Activated gamma-delta T cell treated with anti-CD3 and anti-CD28 coated beads, Interleukin-2, amount 50 U/mL, for 16 hours (primary cell): ENCODE measurements around the gene MKNK1.

ENCODE experiments used
- DNase-seq: peaks from one replicate; pipeline ENCODE4 v3.0.0-alpha.2; 2020; ENCODE audit warnings: low read depth

MKNK1 gene

DNA sequence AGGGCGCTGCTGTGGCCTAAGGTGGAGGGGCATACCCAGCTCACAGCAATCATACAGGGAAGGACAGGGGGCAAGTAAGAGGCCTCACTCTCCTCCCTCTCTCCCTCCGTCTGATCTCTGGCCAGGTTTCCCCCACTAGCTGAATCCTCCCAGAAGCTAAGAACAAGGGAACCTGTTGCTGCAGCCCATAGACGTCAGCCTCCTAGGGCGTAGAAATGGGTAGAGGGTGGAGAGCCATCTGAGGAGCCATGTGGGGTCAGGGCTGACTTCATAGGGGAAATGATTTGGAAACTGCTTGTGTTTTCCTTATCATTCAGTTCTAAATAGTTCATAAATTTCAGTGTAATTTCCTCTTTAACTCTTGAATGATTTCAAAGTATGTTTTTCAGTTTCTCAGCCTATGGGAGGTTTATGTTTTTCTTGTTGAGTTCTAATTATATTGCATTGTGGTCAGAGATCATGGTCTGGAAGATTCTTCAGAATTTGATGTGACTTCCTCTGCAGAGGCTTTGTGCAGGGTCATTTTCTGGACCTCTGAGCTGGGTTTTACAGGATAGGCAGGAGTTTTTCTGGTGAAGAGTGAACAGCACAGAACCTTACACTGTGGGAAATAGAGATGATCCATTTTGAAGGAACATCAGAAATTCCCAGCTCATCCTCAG, 14.8 kb upstream of the MKNK1 start:
- DNase-seq, result no peak

- DNase-seq, result no peak
Measured at GRCh38 chr1:46617833-46618232, 13.8 kb upstream of the MKNK1 start.

GRCh38 chr1:46617108-46617800, 13.2 kb upstream of the MKNK1 start:
- no peak for DNase-seq

DNA sequence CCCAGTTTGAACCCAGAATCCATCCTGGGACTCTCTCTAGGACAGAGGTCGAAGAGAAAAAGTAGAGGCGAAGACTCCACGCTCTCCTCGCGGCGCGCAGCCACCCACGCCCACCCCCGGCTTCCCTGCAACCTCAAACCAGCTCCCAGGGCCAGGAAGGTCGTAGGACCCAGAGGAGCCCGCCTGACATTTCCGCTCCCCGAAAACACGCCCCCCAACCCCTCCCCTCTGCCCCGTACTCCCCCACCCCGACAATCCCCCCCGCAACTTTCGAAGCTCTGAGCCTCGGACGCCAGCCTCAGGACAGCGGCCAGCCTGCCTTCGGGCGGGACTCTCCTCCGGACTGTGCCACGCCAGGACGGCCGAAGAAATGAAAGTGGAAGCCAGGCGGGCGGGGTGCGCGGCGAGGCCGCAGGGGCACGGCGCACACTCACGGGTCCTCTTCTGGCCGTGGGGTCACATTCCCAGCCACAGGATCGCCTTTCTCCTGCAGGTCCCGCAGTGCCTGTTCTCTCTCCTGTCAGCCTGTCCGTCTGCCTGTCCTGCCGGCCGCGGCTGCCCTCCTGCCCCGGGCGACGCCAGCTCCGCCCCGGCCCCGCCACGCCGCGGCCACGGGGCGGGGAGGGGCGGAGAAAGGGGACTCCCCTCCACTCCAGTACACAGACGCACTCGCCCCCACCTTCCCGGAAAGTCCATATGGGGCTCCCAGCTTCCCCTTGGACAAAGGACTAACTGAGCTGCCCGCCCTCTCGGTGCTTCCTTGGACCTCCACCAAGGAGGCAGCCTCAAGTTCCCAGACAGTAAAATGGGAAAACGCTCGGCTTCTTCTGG, 12.4 kb upstream of the MKNK1 start, which contains the start of gene MOB3C:
TSS of gene MOB3C (minus strand) at position 535 of the 831 bp plus-strand sequence. CDS start 3,490 bp downstream, outside the sequence.
- peak; percentile 59 for DNase-seq

GRCh38 chr1:46615735-46616134, 11.7 kb upstream of the MKNK1 start:
- no peak for DNase-seq

- DNase-seq, result no peak
Measured at GRCh38 chr1:46615088-46615487, 11.0 kb upstream of the MKNK1 start.

GRCh38 chr1:46614604-46614984, 10.5 kb upstream of the MKNK1 start:
- DNase-seq, result no peak

GRCh38 chr1:46613661-46614603, 9.9 kb upstream of the MKNK1 start:
- no peak for DNase-seq

GRCh38 chr1:46612937-46613660, 9.0 kb upstream of the MKNK1 start:
- DNase-seq, result no peak

- DNase-seq, result no peak
Measured at GRCh38 chr1:46611691-46612221, 7.7 kb upstream of the MKNK1 start.

DNA sequence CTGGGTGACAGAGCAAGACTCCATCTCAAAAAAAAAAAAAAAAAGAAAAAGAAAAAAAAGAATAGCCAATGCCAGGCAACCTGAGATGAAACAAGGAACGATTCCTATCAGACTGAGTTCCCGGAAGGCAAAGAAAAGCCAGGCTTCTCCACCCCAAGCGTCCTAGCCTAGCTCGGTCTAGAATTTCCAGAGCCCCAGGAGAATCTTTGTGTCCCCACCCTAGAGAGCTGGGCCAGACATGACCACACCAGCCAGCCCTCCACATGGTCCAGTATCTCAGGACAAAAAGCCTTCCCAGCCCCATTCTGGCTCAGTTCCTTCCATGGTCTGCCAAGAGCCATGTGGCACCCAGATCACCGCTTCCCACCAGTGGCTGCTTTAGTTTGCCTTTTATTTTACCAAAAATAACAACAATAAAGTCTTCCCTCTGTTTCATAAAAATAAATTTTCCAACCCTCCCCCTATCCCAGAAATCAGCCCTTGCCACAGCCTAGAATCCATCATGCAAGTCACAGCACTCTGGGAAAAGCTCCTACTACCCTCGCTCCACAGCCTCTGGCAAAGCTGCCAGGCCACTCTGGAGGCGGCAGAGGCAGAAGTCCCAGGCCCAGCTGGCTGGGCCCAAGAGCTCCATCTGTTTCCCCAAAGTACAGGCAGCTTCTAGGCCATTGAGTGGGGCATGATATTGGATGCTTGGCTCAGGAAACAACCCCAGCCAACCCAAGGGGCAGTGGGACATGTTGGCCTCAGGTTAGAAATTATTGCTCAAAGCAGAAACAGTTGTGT, 3.5 kb upstream of the MKNK1 start:
- DNase-seq, result no peak

DNA sequence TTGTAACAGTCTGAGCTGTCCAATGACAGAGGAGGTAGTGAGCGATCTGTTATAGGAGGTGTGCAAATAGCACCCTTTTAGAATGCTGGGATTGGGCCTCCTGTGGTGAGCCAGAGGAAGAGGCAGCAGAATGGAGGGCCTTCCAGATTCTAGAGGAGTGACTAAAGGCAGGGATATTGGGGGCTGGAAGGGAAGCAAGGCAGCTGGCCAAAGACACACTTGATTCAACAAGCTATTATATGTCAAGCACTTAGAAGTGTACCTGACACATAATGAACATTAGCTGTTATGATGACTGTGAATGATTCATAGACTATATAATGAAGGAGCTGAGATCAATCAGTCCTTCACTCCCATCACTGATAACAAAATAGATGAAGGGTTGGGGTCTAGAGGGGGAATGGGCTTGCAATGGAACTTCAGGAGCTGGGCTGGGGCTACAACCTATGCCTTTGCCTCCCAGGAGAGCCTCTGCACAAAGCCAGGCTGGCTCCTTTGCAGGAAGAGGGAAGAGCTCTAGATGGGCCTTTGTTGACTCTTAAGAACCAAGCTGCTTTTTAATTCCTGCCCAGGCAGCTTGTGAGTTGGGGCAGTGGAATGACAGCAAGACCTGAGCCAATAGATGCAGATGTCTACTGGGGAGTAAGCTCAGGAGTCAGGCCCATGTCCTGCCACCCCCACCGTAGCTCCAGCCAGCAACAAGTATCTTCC, 2.3 kb upstream of the MKNK1 start:
- no peak for DNase-seq

GRCh38 chr1:46605232-46605631, 1.2 kb upstream of the MKNK1 start:
- peak; percentile 25 for DNase-seq

GRCh38 chr1:46603481-46603857, 599 bp downstream of the MKNK1 start:
- no peak for DNase-seq

DNA sequence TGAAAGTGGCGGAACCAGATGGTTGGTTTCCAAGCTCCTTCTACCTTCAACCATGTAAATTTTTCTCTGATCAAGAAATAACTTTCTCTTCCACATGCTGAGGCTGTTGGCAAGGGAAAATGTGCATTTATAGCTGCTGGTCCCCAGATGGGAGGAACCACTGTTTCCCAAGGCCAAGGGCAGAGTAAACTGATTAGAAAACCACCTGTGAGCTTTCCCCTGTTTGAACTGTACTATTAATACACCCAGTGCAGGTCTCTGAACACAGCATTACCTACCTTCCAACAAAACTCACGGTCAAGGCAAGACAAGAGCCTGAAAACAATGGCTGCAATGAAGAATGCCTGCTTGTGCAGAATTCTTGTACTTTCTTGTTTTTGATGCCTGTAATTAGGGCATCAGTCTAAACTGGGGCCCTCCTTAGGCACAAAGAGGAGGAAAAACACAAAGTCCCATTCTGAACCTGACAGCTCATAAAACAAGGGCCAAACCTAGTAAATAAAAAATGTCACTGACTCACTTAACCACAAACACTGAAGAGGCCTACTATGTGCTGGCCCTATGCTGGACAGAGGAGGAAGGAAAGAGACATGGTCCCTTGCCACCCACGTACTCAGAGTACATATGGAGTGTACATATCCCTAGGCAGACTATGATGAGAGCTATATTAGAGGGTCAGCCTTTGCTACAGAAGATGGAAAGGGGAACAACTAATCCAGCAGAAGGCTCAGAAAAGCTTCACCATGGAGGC, 2.6 kb downstream of the MKNK1 start:
- no peak for DNase-seq

- DNase-seq, result no peak
Measured at GRCh38 chr1:46599059-46599970, 4.8 kb downstream of the MKNK1 start.

DNA sequence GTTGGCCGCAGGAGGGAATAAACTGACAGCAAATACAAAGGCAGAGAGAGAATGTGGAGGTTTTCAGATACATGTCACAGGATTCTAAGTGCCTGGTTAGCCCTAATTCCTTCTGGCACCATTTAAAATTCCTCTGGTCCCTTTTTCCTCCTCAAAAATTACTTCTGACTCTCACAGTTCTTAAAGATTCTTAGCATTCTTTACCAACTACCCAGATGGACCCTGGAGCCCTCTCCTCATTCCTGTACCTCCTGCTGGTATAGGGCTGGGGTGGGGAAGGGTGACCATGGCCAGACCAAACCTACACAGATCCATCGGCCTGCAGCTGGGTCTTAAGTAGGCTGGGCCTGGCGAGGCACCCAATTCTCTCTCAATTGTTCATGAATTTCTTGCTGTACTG, 7.2 kb downstream of the MKNK1 start:
- no peak for DNase-seq

GRCh38 chr1:46596036-46596435, 8.0 kb downstream of the MKNK1 start:
- no peak for DNase-seq
